SKM-1 (cell line): ENCODE results near the gene TMED7.
A peak's percentile ranks its signal among the peaks of the same experiment; 100 is the strongest.

ENCODE experiments used
- DNase-seq: peaks from one replicate; lab custom pipeline; 2025; ENCODE audit not compliant: unreplicated experiment; lab: John Stamatoyannopoulos, UW

Gene TMED7

DNA sequence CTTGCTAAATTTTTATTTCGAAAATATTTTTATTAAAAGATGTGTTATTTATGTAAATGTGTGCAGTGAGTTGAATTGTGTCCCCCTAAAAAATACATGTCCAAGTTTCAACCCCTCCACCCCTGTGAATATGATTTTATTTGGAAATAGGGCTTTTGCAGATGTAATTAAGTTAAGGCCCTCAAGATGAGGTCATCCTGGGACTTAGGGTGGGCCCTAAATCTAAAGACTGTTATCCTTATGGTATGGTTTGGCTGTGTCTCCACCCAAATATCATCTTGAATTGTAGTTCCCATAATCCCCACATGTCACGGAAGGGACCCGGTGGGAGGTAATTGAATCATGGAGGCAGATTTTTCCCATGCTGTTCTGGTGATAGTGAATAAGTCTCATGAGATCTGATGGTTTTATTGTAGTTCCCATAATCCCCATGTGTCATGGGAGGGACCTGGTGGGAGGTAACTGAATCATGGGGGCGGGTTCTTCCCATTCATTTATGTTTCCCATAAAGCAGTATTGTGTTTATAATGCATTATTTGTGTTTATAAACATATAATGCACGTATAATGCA, 1.5 kb upstream of the TMED7 start:
- no peak for DNase-seq

DNA sequence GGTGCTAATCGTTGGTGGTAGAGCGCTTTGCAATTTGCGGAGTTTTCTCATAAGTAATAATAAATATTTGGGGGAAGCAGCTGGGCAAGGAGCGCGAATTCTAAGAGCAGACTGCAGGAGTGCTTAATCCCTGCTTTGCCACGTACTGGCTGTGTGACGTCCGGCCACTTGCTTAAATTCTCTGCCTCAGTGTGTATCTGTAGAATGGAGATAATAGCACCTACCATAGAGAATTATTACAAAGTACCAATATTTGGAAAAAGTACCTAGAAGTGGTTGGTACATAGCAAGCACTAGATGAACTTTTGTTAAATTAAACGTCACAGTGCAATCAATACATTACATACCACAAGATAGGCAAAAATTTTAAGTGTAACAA, 598 bp upstream of the TMED7 start:
- DNase-seq, result no peak

DNA sequence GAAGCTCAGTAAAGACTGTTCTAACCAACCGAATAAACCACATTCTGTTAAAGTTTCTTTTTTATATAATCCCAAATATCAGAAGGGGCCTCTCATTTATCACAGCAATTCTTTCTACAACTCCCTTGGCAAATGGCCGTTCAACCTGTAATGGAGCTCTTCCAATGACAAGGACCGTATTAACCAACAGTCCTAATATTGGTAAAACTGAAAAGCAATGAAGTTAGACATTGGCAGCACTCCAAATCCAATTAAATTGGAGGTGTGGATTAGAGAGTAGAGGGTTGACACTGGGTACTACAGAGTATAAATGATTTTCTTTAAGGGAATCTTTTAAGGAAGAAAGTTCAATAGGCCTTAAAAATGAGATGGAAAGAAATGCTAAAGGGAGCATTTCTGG, 842 bp downstream of the TMED7 start:
- DNase-seq, result no peak

DNA sequence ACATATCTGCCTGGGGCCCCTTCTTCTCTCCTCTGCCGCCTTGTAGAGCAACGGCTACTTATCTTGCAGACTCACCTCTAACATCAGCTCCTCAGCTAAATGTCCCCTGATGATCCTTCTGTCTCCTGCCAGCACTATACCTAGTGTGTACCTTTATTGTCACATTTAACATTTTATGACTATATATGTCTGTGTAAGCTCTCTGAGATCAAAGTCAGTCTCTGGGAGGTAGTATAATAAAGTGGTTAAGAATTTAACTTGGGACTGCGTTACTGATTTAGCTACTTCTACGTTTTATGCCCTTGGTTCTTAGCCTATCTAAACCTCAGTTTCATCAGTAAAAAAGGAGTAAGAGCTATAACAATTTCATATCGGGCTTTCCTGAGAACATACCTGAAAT, 2.2 kb downstream of the TMED7 start:
- no peak for DNase-seq

DNA sequence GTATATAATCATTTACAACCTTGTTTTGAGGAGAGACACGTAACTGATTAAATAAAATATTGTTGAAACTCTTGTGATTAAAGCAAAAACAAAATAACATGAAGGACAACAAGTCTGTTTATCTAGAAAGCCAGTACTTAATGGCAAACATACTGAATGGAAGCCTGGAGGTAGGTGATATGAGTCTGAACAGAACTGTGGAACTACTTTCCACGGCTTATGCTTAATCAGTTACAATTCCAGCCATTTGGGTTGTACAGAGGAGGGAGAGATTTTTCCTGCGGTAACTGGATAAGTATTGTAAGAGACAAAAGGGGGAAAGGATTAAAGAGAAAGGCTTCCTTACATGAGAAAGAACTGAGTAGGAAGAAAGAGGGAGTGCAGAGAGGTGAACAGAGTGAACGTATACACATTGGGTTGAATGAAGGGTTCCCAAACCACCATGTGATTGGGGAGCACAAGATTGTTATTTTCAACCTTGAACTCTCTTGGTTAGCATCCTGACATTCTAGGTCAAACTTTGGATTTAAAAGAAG, 4.4 kb downstream of the TMED7 start:
- no peak for DNase-seq

DNA sequence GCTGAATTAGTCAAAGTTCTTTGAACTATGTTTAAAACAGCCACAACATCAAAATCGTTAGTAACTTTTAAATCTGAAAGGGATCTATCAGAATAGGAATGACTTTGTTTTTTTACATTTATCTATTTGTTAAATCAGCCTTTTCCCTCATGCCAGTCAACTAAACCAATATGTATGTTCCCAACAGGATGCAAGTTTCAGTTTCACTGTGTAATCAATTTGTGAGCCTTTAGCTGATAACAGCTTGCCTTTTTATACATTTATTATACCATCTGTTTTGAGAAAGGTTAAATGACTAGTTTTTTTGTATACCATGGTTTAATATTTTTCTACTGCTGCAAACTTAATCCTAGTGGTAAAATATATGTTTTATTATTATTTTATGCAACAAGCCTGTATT, 8.9 kb downstream of the TMED7 start:
- DNase-seq, result no peak

DNA sequence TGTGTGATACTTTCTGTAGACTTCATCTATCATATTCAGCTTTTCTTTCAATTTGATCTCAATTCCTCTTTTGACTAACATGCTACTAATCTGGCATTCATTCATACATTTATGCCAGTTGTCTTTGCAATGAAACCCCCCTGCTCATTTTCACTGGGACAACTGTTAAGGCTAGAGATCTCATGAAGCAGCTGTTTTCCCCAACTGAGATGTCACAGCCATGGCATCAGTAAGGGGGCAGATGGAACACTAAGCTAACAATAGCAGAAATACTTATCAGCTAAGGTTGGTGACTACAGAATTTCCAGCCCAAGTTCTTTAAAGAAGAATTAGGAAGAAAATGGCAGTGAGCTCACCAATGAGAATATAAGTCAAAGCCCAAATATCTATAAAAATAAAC, 9.4 kb downstream of the TMED7 start:
- DNase-seq, result no peak

DNA sequence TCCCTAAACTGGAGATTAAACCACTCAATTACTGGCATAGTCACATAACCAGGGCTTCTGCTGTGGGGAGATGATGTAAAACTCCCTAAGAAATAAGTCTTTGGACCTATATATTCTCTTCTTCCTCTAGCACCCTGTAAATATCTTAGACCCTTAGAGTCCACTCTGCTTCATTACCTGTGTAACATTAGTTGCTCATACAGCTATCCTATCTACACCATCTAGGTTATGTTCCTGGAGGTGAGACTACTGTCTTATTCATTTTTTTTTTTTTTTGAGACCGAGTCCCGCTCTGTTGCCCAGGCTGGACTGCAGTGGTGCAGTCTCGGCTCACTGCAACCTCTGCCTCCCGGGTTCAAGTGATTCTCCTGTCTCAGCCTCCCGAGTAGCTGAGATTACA, 14.0 kb downstream of the TMED7 start:
- DNase-seq, result no peak

DNA sequence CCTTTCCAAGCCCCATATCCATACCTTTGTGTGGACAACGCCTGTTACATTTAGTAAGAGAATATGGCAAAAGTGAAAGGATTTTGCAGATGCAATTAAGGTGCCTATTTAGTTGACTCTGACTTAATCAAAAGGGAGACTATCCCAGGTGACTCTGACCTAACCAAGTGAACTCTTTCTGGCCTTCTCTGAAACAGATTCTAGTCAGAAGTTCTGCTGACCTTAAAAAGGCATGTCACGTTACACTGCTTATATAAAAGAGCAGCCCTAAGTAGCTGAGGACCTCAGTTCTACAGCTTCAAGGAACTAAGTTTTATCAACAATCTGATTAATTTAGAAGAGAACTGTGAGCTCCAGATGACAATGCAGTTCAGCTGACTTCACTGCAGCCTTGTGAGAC, 17.9 kb downstream of the TMED7 start:
- no peak for DNase-seq

DNA sequence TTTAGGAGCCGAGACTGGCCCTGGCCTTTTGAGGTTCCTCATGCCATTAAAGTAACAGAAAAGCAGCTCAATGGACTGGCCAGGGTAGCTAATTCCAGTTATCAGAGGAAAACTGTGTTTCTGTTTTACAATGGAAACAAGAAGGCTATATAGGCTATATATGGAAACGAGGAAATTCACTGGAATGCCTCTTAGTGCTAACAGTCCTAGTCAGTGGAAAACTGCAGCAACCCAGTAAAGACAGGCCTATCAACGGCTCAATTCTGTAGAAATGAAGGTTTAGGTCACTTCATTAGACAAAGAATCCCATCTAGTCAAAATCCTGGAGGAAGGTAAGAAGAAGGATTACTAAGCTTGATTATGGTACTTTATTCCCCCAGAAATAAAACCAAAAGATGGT, 20.4 kb downstream of the TMED7 start:
- no peak for DNase-seq

DNA sequence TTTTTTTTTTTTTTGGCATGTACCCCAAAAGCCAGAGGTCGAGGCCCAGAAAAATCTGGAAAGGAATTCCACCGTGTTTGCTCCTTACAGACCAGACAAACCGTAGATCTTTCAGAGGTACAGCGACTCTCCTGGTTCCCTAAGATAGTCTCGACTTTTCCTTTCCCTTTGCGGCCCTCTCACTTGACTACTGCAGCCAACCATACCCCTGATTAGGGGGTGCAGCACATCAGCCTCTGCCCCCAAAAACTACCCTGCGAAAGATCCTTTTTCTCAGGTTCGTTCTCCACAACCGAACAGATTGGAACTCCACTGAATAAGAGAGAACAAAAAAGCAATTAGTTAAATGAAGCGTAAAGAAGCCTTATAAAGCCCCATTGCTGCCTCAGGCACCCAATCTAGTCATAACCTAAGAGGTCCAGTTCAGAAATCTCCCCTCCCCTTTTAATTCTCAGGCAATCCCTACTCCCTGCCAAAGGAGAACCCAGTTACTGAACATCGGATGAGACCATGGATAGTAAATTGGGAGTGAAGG, 23.2 kb downstream of the TMED7 start:
- no peak for DNase-seq

DNA sequence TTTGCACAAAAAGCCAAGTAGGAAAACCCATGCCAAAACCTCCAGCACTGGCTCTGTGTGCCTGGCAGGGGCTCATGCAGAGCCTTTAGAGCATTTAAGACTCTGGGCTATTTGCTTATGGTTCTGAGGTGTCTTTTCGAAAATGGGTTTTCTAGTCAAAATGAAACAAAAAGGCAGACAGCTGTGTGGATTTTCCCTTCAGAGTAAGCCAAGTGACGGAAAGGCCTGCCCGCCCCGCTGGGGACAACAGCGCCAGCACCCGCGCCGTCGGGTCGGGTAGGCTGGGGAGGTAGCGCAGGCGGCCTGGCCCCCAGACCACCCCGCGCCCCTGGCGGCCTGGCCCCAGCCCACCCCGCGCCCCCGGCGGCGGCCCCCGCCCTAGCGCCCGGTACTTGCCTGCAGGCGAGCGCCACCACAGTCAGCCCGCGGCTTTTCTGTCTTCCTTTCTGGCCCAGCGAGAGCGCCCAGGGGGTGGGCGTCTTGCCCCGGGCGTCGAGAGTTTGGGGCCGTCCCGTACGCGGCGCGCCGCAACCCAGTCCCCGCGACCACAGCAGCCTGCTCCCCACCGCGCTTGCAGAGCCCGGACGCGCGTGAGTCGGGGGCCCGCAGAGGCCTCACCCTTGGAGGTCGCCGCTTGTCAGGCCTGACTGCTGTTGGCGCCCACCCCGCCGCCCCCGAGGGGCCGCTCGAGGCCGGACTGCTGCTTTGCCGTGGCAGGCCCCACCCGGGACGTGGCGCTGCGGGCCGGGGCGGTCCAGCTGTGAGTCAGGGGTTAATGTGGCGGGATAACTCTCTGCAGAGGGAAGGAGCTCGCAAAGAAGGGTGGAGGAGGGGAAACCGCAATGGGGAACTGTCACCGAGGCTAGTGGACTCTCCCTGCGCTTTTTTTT, 23.9 kb downstream of the TMED7 start, which contains the start of gene TICAM2:
Gene TICAM2, minus strand, starts transcription at position 779 of the 890 bp plus-strand sequence. CDS start 21,223 bp downstream, outside the sequence.
- DNase-seq, result no peak

DNA sequence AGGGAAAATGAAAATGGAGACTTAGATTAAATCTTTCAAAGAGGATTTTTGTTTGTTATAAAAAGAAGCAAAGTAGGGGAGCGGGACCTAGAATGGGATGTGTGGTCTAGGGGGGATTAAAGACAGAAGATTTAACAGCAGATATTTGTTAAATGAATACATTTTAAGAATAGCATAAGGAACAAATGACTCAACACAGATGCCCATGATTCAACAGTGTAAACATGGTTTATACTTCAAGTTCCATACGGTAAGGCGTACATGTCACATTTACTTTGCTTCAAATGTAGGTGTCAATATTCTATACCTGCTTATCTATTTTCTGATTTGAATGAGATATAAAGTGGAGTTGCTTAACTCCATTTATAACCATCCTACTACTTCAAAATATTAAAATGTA, 25.1 kb downstream of the TMED7 start:
- no peak for DNase-seq

DNA sequence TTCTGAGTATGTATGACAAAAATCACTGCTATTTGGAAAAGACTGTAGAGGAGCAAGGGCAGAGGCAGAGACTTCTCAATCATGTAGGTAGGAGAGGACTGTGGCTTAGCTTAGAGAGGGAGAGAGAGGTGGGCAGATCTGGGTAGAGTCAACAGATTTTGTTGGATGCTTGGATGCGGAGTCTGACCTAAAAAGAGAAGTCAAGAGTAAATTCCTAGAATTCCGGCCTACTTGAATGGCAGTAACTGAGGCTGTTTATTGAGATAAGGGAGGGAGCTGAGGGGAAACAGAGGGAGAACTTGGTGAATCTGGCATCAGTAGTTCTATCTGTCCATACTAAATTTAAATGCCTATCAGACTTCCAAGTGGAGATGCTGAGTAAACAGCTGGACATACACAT, 25.9 kb downstream of the TMED7 start:
- DNase-seq, result no peak

DNA sequence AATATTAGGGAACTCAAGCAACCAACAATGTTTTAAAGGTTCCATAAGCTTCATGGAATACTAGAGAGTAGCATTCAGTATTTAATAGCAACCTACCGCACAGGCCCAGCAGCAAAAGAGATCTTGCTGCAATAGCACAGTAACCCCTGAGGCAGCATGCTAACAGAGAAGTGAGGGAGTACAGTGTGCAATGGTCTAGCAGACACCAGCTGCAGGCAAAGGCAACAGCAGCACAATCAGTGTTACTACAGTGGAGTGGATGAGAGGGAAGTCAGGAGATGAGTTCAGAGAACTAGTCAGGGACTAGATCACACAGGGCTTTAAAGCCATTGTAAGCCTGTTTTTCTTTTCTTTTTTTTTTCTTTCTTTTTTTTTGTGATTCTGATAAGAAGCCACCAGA, 26.3 kb downstream of the TMED7 start:
- no peak for DNase-seq

DNA sequence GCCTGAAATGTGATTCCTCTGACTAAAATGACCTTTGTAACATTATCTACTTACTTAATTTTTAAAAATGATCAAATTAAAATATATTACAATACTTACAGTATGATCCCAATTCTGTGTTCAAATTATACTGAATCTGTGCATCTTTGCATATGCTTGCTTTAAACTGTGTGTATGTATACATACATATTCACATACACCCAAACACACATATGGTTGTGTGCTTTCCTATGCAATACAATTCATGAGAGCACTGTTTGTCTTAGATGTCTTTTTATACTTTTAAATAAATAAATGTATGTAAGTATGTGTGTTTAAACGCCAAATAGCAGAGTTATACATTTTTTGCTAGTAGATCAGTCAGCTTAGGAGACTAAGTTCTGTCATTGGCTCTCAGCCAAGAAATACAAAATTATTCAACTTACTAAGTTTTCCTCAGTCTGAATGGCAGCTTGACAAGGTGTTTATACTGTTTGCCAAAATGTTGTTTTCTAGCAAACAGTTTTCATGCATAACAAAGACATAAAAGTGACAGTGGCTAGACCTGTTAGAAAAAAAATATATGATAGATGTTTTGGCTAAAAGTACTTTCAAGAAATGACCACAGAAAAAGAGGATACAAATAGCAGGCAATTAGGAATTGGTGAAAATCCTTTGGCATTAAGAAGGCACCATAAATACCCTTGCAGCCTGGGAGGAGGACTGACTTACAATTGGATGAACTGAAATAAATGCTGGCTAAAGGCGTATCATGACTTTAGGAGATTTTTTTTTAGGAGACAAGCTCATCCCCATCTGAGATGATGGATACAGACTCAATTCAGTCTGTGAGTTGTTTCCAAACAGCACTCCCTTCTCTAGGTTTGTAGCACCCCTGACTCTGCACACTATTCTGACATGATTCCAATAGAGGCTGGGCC, 31.4 kb downstream of the TMED7 start:
- no peak for DNase-seq

DNA sequence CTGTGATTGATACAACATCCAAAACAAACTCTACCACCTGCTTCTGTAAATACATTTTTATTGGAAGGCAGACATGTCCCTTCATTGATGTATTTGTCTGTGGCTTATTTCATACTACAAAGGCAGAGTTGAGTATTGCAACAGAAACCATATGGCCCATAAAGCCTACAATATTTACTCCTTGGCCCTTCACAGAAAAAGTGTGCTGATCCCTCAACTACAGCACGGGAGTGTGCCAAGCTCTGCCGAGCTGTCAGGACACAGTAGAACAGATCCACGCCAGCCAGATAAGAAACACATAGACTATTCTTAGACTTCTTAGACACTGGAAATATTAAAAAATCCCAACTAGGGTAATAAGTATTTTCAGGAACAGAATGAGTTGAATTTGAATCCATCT, 36.8 kb downstream of the TMED7 start:
- no peak for DNase-seq

DNA sequence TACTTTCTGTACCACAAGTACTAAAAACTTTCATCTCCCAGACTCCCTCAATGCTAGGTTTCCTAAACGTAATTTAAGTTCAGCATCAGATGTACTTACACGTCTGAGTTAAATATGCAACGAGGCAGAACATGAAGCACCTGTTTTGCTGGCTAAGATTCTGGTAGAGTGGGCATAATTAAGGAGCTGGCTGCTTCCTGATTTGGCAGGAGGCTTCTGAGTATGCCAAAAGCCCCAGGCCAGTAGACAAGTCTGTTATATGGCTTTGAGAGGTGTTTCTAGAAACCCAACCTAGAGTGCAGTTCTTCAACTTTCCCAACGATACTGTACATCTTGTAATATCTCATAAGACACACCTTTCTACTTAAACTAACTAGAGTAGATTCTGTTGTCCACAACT, 37.2 kb downstream of the TMED7 start:
- DNase-seq, result no peak

DNA sequence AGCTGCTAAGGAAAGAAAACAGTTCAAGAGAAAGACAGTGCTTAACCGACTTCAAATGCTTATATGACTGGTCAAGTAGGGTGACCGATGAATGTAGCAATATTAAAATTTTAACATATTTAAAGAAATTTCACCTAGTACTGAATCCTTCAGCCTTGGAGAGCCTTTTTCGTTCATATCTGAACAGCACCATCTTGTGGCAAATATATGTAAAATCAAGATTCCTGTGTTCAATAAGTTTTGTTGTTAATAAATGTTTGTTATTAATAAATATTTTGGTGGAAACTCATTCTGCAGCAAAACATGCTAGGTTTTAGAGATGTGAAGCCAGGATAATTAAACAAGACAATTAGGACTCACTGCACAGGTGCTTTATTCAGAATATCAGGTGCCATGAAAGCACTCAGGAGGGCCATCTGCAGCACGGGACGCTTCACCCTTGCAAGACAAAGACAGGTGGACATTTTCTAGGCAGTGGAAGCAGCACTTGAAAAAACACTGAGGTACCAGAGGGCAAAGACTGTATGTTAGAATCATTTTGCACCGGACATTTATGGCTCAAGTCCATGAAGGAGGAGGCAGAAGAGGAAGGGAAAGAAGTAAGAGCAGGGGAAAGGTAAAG, 39.2 kb downstream of the TMED7 start:
- DNase-seq, result peak; percentile 26

DNA sequence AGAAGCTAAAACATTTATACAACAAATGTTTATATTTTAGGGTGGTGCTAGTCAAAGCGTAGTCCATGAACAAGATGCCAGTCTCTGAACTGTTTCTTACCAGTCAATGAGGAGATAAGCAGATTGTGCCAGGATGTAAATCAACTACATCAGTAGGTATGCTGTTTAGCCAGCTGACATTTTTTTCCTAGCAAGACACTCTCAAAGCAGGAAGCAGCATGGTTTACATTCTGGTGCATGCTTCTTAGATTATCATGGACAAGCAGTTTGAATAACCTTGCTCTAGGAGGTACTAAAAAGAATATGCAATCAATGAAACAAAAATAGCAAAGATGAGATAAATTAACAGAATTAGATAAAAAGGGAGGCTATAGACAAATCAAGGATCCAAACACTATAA, 40.6 kb downstream of the TMED7 start:
- no peak for DNase-seq

DNA sequence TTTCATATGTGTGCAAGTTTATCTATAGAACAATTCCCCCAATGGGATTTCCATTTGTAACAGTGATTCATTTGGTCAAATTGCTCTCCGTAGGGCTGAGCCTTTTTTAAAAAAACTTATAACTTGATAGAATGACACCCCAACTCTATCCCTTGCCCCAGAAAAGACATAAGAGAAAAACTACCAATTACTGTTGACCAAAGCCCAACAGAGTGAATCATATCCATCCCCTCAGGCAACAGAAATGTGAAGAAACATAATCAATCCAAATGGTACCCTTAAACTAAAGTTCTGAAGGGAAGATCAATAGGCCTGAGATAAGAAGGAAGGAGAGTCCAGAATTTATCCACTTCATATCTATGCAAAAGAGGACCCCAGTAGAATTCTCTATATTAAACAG, 41.3 kb downstream of the TMED7 start:
- no peak for DNase-seq
